Esophagus muscularis mucosa (tissue), 3 donors: ENCODE data around the gene RNF11.

Source experiments
- POLR2A ChIP-seq: fragments of 450-650 bp; IDR thresholded peaks from one replicate; pipeline ENCODE4 v1.6.1; 2017; ENCODE audit warnings: antibody characterized with exemption, moderate library complexity, mild to moderate bottlenecking, low read depth
- POLR2AphosphoS5 ChIP-seq, 2 donors: sonication (generic); formaldehyde crosslinking; IDR thresholded peaks; one replicate each; pipeline ENCODE4 v1.6.1; 2017; ENCODE audit warnings: antibody characterized with exemption in 2 of 2
- TF ChIP-seq, protein P1 (sequence below), 3 experiments: fragments of 200-600 bp in 2 of 3; fragments of 450-650 bp in 1 of 3; sonication (generic) in 2 of 3; IDR thresholded peaks; one replicate each; pipeline ENCODE4 v1.5.1; 2017 to 2019; ENCODE audit warnings: antibody characterized with exemption in 3 of 3, mild to moderate bottlenecking in 2 of 3, moderate library complexity in 1 of 3

DNA sequence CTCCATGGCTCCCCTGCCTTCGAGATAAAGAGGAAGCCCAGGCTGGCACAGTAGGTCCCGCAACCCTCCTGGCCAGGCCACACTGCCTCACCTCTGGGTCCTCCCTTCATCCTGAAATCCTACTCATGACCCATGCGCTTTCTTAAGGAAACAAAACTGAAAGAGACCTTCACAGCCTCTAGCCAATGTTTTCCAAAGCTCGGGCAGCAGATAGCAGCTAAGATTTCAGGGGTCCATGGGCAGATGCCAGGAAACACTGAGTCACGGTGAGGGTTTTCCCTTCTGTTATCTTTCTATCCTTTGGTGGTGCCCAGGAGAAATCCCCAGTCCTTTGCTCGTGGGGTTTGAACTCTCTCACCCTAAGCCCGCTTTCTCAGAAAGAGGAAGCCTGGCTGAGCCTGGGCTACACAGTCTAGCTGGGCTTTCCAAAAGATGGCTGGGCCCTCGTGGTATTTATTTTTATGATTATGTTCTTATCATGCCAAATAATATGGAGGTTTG lies 67.7 kb downstream of the RNF11 start:
- TF ChIP-seq, protein P1, sequence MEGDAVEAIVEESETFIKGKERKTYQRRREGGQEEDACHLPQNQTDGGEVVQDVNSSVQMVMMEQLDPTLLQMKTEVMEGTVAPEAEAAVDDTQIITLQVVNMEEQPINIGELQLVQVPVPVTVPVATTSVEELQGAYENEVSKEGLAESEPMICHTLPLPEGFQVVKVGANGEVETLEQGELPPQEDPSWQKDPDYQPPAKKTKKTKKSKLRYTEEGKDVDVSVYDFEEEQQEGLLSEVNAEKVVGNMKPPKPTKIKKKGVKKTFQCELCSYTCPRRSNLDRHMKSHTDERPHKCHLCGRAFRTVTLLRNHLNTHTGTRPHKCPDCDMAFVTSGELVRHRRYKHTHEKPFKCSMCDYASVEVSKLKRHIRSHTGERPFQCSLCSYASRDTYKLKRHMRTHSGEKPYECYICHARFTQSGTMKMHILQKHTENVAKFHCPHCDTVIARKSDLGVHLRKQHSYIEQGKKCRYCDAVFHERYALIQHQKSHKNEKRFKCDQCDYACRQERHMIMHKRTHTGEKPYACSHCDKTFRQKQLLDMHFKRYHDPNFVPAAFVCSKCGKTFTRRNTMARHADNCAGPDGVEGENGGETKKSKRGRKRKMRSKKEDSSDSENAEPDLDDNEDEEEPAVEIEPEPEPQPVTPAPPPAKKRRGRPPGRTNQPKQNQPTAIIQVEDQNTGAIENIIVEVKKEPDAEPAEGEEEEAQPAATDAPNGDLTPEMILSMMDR (IDR thresholded peaks at IDR 0.05) = no peak
- no peak for TF ChIP-seq POLR2AphosphoS5 (IDR thresholded peaks at IDR 0.05)
- no peak for TF ChIP-seq POLR2A
